Endothelial cell of umbilical vein (primary cell): Measurements from ENCODE around the gene NCOA3. TPM values are rescaled to one million over a fixed set of nuclear protein-coding genes. Genes with fewer than 3 reads are reported as not detected.

Source experiments
- BruUV-seq: library from RNA; stranded (reverse); fragments of 400-500 nt; replicated peaks from 2 replicates; lab custom pipeline; 2021; lab: Mats Ljungman, UMichigan
- CTCF ChIA-PET: fragments of 300-600, 350-600 bp; sonication (Branson Sonifier 250); formaldehyde crosslinking; loops from one replicate; lab custom pipeline; 2021; ENCODE audit warnings: antibody characterized with exemption, inconsistent platforms; lab: Charles Lee
- POLR2A ChIA-PET: fragments of 300-600, 350-600 bp; sonication (Branson Sonifier 250); formaldehyde crosslinking; loops from one replicate; lab custom pipeline; 2021; ENCODE audit warnings: antibody characterized with exemption, inconsistent platforms; lab: Charles Lee
- DNase-seq: peaks from one replicate; pipeline ENCODE4 v3.0.0-alpha.2; 2011; ENCODE audit warnings: low read depth, low spot score
- FAIRE-seq: peaks from 2 replicates; lab custom pipeline; 2011; peaks lifted over from hg19 to GRCh38; lab: Jason Lieb, UNC
- H2AFZ ChIP-seq: 2 replicates; pipeline ENCODE4 v1.6.0; 2012; ENCODE audit warnings: low read depth, low read length, control low read depth, inconsistent platforms
- H3K27ac ChIP-seq: 2 replicates; pipeline ENCODE4 v1.5.1; 2011; ENCODE audit warnings: low read depth, mild to moderate bottlenecking, control low read depth, low read length, moderate library complexity; ENCODE audit not compliant: insufficient read depth
- H3K27me3 ChIP-seq, 2 experiments: 2 replicates each; pipeline versions ENCODE4 v1.6.0 to v1.6.1; 2011; ENCODE audit warnings: low read length in 2 of 2, mixed read lengths in 1 of 2; ENCODE audit not compliant: control insufficient read depth in 2 of 2, insufficient read depth in 2 of 2
- H3K36me3 ChIP-seq, 2 experiments: 2 replicates in 1 of 2; 3 replicates in 1 of 2; pipeline ENCODE4 v1.5.1; 2011; ENCODE audit warnings: low read length in 2 of 2, mild to moderate bottlenecking in 1 of 2, moderate library complexity in 1 of 2; ENCODE audit not compliant: control insufficient read depth in 2 of 2, insufficient read depth in 2 of 2; ENCODE audit errors: extremely low read depth in 1 of 2
- H3K4me1 ChIP-seq: 3 replicates; pipeline ENCODE4 v1.5.1; 2011; ENCODE audit warnings: mild to moderate bottlenecking, low read length; ENCODE audit not compliant: control insufficient read depth, insufficient read depth; ENCODE audit errors: extremely low read depth
- H3K4me2 ChIP-seq: 2 replicates; pipeline ENCODE4 v1.6.1; 2011; ENCODE audit warnings: low read length, control low read depth, mixed read lengths; ENCODE audit not compliant: insufficient read depth
- H3K4me3 ChIP-seq, 3 experiments: fragments of 200-600 bp in 1 of 3; sonication (generic), shearing (Covaris generic) in 1 of 3; replicated peaks in 1 of 3; 2 replicates each; pipeline ENCODE4 v1.5.1; 2011 to 2016; ENCODE audit warnings: control low read depth in 3 of 3, low read length in 3 of 3, mild to moderate bottlenecking in 2 of 3, inconsistent platforms in 1 of 3, low read depth in 1 of 3, moderate library complexity in 1 of 3; ENCODE audit not compliant: insufficient read depth in 1 of 3
- H3K79me2 ChIP-seq: 2 replicates; pipeline ENCODE4 v1.6.0; 2012; ENCODE audit warnings: low read length, inconsistent platforms; ENCODE audit not compliant: control insufficient read depth, insufficient read depth
- H3K9ac ChIP-seq: replicated peaks from 2 replicates; pipeline ENCODE3; 2011; ENCODE audit warnings: low read length, control low read depth; ENCODE audit not compliant: insufficient read depth; ENCODE audit errors: extremely low read depth
- H3K9me1 ChIP-seq: replicated peaks from 3 replicates; pipeline ENCODE4 v1.6.0; 2011; ENCODE audit warnings: mild to moderate bottlenecking, low read length; ENCODE audit not compliant: control insufficient read depth, insufficient read depth; ENCODE audit errors: extremely low read depth
- H3K9me3 ChIP-seq: replicated peaks from 2 replicates; pipeline ENCODE4 v1.5.1; 2012; ENCODE audit warnings: low read length, inconsistent platforms; ENCODE audit not compliant: control insufficient read depth, insufficient read depth
- H4K20me1 ChIP-seq: replicated peaks from 2 replicates; pipeline ENCODE3; 2011; ENCODE audit warnings: mild to moderate bottlenecking, low read length; ENCODE audit not compliant: control insufficient read depth, insufficient read depth; ENCODE audit errors: extremely low read depth
- CTCF ChIP-seq, 2 donors: IDR thresholded peaks; 1 replicate in 1 of 2; 2 replicates in 1 of 2; pipeline ENCODE4 v1.5.1; 2011; ENCODE audit warnings: low read length in 2 of 2, mild to moderate bottlenecking in 2 of 2, moderate library complexity in 2 of 2, control low read depth in 1 of 2, inconsistent platforms in 1 of 2, low read depth in 1 of 2; ENCODE audit not compliant: insufficient read depth in 1 of 2; ENCODE audit errors: extremely low read depth in 1 of 2
- EZH2 ChIP-seq: IDR thresholded peaks from 2 replicates; pipeline ENCODE4 v1.6.1; 2012; ENCODE audit warnings: borderline replicate concordance, low read depth, mild to moderate bottlenecking, moderate library complexity, low read length, inconsistent platforms; ENCODE audit not compliant: severe bottlenecking
- FOS ChIP-seq: IDR thresholded peaks from 2 replicates; pipeline ENCODE4 v1.6.1; 2011; ENCODE audit warnings: mild to moderate bottlenecking, low read length, moderate library complexity, borderline replicate concordance; ENCODE audit not compliant: insufficient read depth
- GATA2 ChIP-seq: IDR thresholded peaks from 2 replicates; pipeline ENCODE4 v1.7.0; 2011; ENCODE audit warnings: low read depth, mild to moderate bottlenecking, moderate library complexity, mixed read lengths, low read length; ENCODE audit not compliant: insufficient read length, insufficient read depth
- JUN ChIP-seq: IDR thresholded peaks from 2 replicates; pipeline ENCODE4 v1.6.1; 2011; ENCODE audit warnings: borderline replicate concordance, low read depth; ENCODE audit not compliant: insufficient read length, insufficient read depth
- MAX ChIP-seq: IDR thresholded peaks from 2 replicates; pipeline ENCODE4 v1.6.1; 2011; ENCODE audit not compliant: insufficient read depth, insufficient read length
- MYC ChIP-seq: IDR thresholded peaks from one replicate; pipeline ENCODE4 v1.6.1; 2011; ENCODE audit warnings: mild to moderate bottlenecking, low read depth, low read length
- POLR2A ChIP-seq: IDR thresholded peaks from 2 replicates; pipeline ENCODE4 v1.6.1; 2012; ENCODE audit warnings: low read depth, mild to moderate bottlenecking, control low read depth, low read length
- POLR2AphosphoS5 ChIP-seq: IDR thresholded peaks from 2 replicates; pipeline ENCODE4 v1.6.1; 2012; ENCODE audit warnings: low read depth, mild to moderate bottlenecking, control low read depth, low read length, moderate library complexity; ENCODE audit not compliant: insufficient read depth
- dilution Hi-C: fragments of 300-500 bp; cut with MboI; formaldehyde crosslinking; loops from one replicate; pipeline ENCODE4 v1.15.0; 2019; ENCODE audit warnings: low sequenced_read_pairs; ENCODE audit not compliant: extremely low pct_ligation_motif_present
- intact Hi-C: fragments of 100-400 bp; cut with micrococcal nuclease; formaldehyde crosslinking; loops from one replicate; pipeline ENCODE4 v1.10.0; 2022
- polyA plus RNA-seq, 4 experiments: library from polyadenylated mRNA; depleted of rRNA in 3 of 4; stranded (reverse) in 3 of 4; unstranded in 1 of 4; fragments of >200 nt; gene quantifications; 2 replicates each; pipeline versions ENCODE4 v1.2.1 to v1.2.3, GENCODE V29; 2011 to 2012; ENCODE audit warnings: missing spikeins in 1 of 4
- total RNA-seq: library from RNA; stranded (reverse); gene quantifications from 2 replicates; pipeline ENCODE4 v1.2.3, GENCODE V29; 2021

The NCOA3 gene
- total and polyA plus RNA-seq, 2 donors (not counting 3 experiments of a cell fraction or from before 2014, with no cell fraction given), result 12.0 to 35.6 TPM

- Histone ChIP-seq H3K36me3 (no peaks in the 10 kb centered on the region), H3K4me3 (no peak overlapping the region), H3K27ac (no peak overlapping the region), H3K9ac (no peak overlapping the region), H4K20me1 (no peaks in the 10 kb centered on the region), H3K4me2 (no peak overlapping the region), H3K4me1 (no peaks in the 10 kb centered on the region), H3K9me1 (no peaks in the 10 kb centered on the region), H2AFZ (no peak overlapping the region), H3K9me3 (no peaks in the 10 kb centered on the region), H3K27me3 (no peaks in the 10 kb centered on the region), H3K79me2 (no peaks in the 10 kb centered on the region)
- DNase-seq (no peak), FAIRE-seq (no peak)
- POLR2A ChIA-PET, result no interaction called here
- dilution Hi-C loops, result no loop called here
- CTCF ChIA-PET, result interaction anchor here (0.9 to 15.4 kb wide), 4 partner anchors 26 to 937 kb away, joined by 3 to 302 read pairs (median 5); no protein-coding TSS in a partner anchor
- intact Hi-C loops, result no loop called here
- TF ChIP-seq MAX (no peak), MYC (no peak), POLR2AphosphoS5 (no peak), POLR2A (no peak), GATA2 (no peak), JUN (no peak), FOS (no peak), EZH2 (no peak), CTCF (IDR thresholded peaks at IDR 0.05; ENCODE audit: extremely low read depth in 1 of 2, insufficient read depth in 1 of 2, low read depth in 1 of 2, low read length in 2 of 2) (no peak)
- no TSS peak for BruUV-seq
These were observed 181.2 kb downstream of the NCOA3 start for GRCh38 chr20:47682916-47683315.
